HepG2 (cell line): ENCODE measurements around the gene ZNF581. TPM values are rescaled to one million over a fixed set of nuclear protein-coding genes. Genes with fewer than 3 reads are reported as not detected.

Experiments used
- HBP1 ChIP-seq: IDR thresholded peaks from 2 replicates; pipeline ENCODE4 v1.6.1; 2016; ENCODE audit warnings: low read depth, control low read depth
- KDM3A ChIP-seq: IDR thresholded peaks from 2 replicates; pipeline ENCODE4 v1.6.1; 2018; ENCODE audit warnings: low read depth, missing compliant biosample characterization
- KLF16 ChIP-seq, 2 experiments: sonication (generic) in 1 of 2; formaldehyde crosslinking in 1 of 2; IDR thresholded peaks; 2 replicates each; pipeline versions ENCODE4 v1.6.1 to v1.8.0; 2016 to 2023; ENCODE audit warnings: missing genetic modification reagents in 2 of 2, missing compliant biosample characterization in 1 of 2
- NFAT5 ChIP-seq: sonication (generic); formaldehyde crosslinking; IDR thresholded peaks from 2 replicates; pipeline ENCODE4 v1.4.0; 2020; ENCODE audit warnings: missing genetic modification reagents
- PAF1 ChIP-seq: IDR thresholded peaks from 2 replicates; pipeline ENCODE4 v1.6.1; 2016; ENCODE audit warnings: missing genetic modification reagents, missing compliant biosample characterization
- TBX2 ChIP-seq: sonication (generic); formaldehyde crosslinking; IDR thresholded peaks from 2 replicates; pipeline ENCODE4 v1.5.0; 2020; ENCODE audit warnings: missing genetic modification reagents, mild to moderate bottlenecking, borderline replicate concordance
- ZNF121 ChIP-seq: sonication (generic); formaldehyde crosslinking; IDR thresholded peaks from 2 replicates; pipeline ENCODE4 v1.5.0; 2020; ENCODE audit warnings: mild to moderate bottlenecking, missing genetic modification reagents
- ZNF124 ChIP-seq: sonication (generic); formaldehyde crosslinking; IDR thresholded peaks from 2 replicates; pipeline ENCODE4 v1.4.0; 2020; ENCODE audit warnings: missing genetic modification reagents
- ZNF629 ChIP-seq: sonication (generic); formaldehyde crosslinking; conservative IDR thresholded peaks from 2 replicates; pipeline ENCODE4 v1.5.0; 2020; ENCODE audit warnings: missing genetic modification reagents
- ZNF749 ChIP-seq: sonication (generic); formaldehyde crosslinking; IDR thresholded peaks from 2 replicates; pipeline ENCODE4 v1.8.0; 2022; ENCODE audit warnings: mild to moderate bottlenecking, missing genetic modification reagents, moderate library complexity, borderline replicate concordance
- polyA plus RNA-seq, 8 experiments: library from polyadenylated mRNA; depleted of rRNA in 3 of 8; stranded (reverse) in 7 of 8; unstranded in 1 of 8; fragments of >200 nt; fragmentation: Illumina TruSeq in 4 of 8; extraction: Trizol in 4 of 8; gene quantifications; 2 replicates each; pipeline versions ENCODE4 v1.2.1 to v1.2.3, GENCODE V29; 2011 to 2016; ENCODE audit warnings: low read depth in 4 of 8, missing spikeins in 1 of 8, mixed read lengths in 1 of 8; ENCODE audit not compliant: insufficient read depth in 1 of 8
- total RNA-seq, 5 experiments: library from RNA; depleted of rRNA; stranded (reverse); fragments of >200 nt; fragmentation: Illumina TruSeq; extraction: Trizol; gene quantifications; 2 replicates each; pipeline ENCODE4 v1.2.3, GENCODE V29; 2016; ENCODE audit warnings: low read depth in 1 of 5
- TF ChIP-seq, protein P1 (sequence below): sonication (generic); formaldehyde crosslinking; IDR thresholded peaks from 2 replicates; pipeline ENCODE4 v1.8.0; 2022; ENCODE audit warnings: missing genetic modification reagents, mild to moderate bottlenecking, borderline replicate concordance
- TF ChIP-seq, protein P2 (sequence below): IDR thresholded peaks from 2 replicates; pipeline ENCODE4 v1.6.1; 2018; ENCODE audit warnings: missing genetic modification reagents, mild to moderate bottlenecking, missing compliant biosample characterization
- TF ChIP-seq, protein P3 (sequence below): sonication (generic); formaldehyde crosslinking; IDR thresholded peaks from 2 replicates; pipeline ENCODE4 v1.4.0; 2020; ENCODE audit warnings: missing genetic modification reagents
- TF ChIP-seq, protein P4 (sequence below), 2 experiments: IDR thresholded peaks; 2 replicates each; pipeline ENCODE4 v1.6.1; 2011 to 2012; ENCODE audit warnings: low read length in 2 of 2, borderline replicate concordance in 1 of 2, low read depth in 1 of 2, mild to moderate bottlenecking in 1 of 2, moderate library complexity in 1 of 2

The ZNF581 gene
- total and polyA plus RNA-seq, 2 of the 13 experiments (the other 11 are each of a cell fraction or from before 2014, with no cell fraction given), result 19.6 to 49.5 TPM

DNA sequence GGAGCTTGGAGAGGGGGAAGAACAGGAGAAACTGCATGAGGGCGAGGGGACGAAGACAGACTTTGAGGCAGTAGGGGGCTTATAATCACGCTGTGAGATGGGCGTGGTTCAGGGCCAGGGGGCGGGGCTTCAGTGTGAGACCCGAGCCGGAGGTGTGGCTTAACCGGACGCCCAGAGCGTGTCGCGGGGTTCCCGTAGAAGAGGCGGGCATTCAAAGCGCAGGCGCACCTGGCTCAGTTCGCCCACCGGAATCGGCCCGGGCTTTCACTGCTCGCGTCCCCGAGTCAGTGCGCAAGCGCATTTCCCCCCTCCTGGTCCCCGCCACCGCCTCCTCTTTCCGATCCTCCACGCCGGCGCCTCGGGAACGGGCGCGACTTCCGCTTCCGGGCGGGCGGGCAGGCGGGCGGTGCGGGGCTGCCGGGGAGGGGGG is 38.2 kb upstream of the ZNF581 start (continued):
- no peak for TF ChIP-seq NFAT5 (CRISPR knock-in tag)
- TF ChIP-seq, protein P1, sequence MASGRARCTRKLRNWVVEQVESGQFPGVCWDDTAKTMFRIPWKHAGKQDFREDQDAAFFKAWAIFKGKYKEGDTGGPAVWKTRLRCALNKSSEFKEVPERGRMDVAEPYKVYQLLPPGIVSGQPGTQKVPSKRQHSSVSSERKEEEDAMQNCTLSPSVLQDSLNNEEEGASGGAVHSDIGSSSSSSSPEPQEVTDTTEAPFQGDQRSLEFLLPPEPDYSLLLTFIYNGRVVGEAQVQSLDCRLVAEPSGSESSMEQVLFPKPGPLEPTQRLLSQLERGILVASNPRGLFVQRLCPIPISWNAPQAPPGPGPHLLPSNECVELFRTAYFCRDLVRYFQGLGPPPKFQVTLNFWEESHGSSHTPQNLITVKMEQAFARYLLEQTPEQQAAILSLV (CRISPR knock-in tag), result no peak
- TF ChIP-seq KDM3A (CRISPR knock-in tag), result no peak
- TF ChIP-seq ZNF124 (CRISPR knock-in tag), result no peak
- TF ChIP-seq, protein P2, sequence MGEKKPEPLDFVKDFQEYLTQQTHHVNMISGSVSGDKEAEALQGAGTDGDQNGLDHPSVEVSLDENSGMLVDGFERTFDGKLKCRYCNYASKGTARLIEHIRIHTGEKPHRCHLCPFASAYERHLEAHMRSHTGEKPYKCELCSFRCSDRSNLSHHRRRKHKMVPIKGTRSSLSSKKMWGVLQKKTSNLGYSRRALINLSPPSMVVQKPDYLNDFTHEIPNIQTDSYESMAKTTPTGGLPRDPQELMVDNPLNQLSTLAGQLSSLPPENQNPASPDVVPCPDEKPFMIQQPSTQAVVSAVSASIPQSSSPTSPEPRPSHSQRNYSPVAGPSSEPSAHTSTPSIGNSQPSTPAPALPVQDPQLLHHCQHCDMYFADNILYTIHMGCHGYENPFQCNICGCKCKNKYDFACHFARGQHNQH (CRISPR knock-in tag), result 0 out of 2 replicates have a peak, but pooled peaks have one; percentile 30
- no peak for TF ChIP-seq HBP1 (CRISPR knock-in tag)
- no peak for TF ChIP-seq PAF1
- TF ChIP-seq ZNF121 (CRISPR knock-in tag), result no peak
- TF ChIP-seq ZNF629, result no peak
- TF ChIP-seq, protein P3, sequence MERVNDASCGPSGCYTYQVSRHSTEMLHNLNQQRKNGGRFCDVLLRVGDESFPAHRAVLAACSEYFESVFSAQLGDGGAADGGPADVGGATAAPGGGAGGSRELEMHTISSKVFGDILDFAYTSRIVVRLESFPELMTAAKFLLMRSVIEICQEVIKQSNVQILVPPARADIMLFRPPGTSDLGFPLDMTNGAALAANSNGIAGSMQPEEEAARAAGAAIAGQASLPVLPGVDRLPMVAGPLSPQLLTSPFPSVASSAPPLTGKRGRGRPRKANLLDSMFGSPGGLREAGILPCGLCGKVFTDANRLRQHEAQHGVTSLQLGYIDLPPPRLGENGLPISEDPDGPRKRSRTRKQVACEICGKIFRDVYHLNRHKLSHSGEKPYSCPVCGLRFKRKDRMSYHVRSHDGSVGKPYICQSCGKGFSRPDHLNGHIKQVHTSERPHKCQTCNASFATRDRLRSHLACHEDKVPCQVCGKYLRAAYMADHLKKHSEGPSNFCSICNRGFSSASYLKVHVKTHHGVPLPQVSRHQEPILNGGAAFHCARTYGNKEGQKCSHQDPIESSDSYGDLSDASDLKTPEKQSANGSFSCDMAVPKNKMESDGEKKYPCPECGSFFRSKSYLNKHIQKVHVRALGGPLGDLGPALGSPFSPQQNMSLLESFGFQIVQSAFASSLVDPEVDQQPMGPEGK, result peak; percentile 75
- TF ChIP-seq, protein P4, sequence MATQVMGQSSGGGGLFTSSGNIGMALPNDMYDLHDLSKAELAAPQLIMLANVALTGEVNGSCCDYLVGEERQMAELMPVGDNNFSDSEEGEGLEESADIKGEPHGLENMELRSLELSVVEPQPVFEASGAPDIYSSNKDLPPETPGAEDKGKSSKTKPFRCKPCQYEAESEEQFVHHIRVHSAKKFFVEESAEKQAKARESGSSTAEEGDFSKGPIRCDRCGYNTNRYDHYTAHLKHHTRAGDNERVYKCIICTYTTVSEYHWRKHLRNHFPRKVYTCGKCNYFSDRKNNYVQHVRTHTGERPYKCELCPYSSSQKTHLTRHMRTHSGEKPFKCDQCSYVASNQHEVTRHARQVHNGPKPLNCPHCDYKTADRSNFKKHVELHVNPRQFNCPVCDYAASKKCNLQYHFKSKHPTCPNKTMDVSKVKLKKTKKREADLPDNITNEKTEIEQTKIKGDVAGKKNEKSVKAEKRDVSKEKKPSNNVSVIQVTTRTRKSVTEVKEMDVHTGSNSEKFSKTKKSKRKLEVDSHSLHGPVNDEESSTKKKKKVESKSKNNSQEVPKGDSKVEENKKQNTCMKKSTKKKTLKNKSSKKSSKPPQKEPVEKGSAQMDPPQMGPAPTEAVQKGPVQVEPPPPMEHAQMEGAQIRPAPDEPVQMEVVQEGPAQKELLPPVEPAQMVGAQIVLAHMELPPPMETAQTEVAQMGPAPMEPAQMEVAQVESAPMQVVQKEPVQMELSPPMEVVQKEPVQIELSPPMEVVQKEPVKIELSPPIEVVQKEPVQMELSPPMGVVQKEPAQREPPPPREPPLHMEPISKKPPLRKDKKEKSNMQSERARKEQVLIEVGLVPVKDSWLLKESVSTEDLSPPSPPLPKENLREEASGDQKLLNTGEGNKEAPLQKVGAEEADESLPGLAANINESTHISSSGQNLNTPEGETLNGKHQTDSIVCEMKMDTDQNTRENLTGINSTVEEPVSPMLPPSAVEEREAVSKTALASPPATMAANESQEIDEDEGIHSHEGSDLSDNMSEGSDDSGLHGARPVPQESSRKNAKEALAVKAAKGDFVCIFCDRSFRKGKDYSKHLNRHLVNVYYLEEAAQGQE (IDR thresholded peaks at IDR 0.05; ENCODE audit: borderline replicate concordance in 1 of 2, low read depth in 1 of 2, low read length in 2 of 2), result no peak
- TF ChIP-seq ZNF749 (CRISPR knock-in tag), result no peak
- TF ChIP-seq TBX2 (CRISPR knock-in tag), result no peak
- 0 out of 4 replicates have a peak, but pooled peaks of 1 of the 2 experiments have one; percentile 39 for TF ChIP-seq KLF16 (CRISPR knock-in tag; IDR thresholded peaks at IDR 0.05)
